BJ (cell line): ENCODE results near the gene ANKHD1. TPM values are rescaled to one million over a fixed set of nuclear protein-coding genes. Genes with fewer than 3 reads are reported as not detected.
A peak's percentile ranks its signal among the peaks of the same experiment; 100 is the strongest.

Experiments
- CTCF ChIA-PET: fragments of 350-600 bp; formaldehyde crosslinking; extraction: SDS; loops from one replicate; lab custom pipeline; 2021; ENCODE audit warnings: antibody characterized with exemption, inconsistent platforms; lab: Yijun Ruan, JAX
- POLR2A ChIA-PET: fragments of 300-600 bp; sonication (Branson Sonifier 250); formaldehyde crosslinking; extraction: SDS; loops from one replicate; lab custom pipeline; 2021; ENCODE audit warnings: antibody characterized with exemption; lab: Charles Lee
- DNase-seq: peaks from one replicate; pipeline ENCODE4 v3.0.0-alpha.2; 2011; ENCODE audit warnings: low read depth
- H3K27me3 ChIP-seq: 2 replicates; pipeline ENCODE4 v1.6.0; 2011; ENCODE audit warnings: low read length; ENCODE audit not compliant: control insufficient read depth, insufficient read depth
- H3K36me3 ChIP-seq: 2 replicates; pipeline ENCODE4 v1.5.1; 2011; ENCODE audit warnings: low read length; ENCODE audit not compliant: control insufficient read depth, insufficient read depth
- H3K4me3 ChIP-seq: 2 replicates; pipeline ENCODE4 v1.5.1; 2011; ENCODE audit warnings: low read depth, mild to moderate bottlenecking, control low read depth, low read length
- CTCF ChIP-seq: IDR thresholded peaks from 2 replicates; pipeline ENCODE4 v1.5.1; 2011; ENCODE audit warnings: low read depth, mild to moderate bottlenecking, control low read depth, inconsistent platforms, low read length, moderate library complexity; ENCODE audit not compliant: insufficient read depth
- polyA plus RNA-seq: library from polyadenylated mRNA; depleted of rRNA; stranded (reverse); fragments of >200 nt; gene quantifications from 2 replicates; pipeline ENCODE4 v1.2.3, GENCODE V29; 2011

ANKHD1 gene
- polyA plus RNA-seq, 1 experiment: 28.0 TPM

GRCh38 chr5:140546851-140547507 lies 145.3 kb downstream of the ANKHD1 start:
- TF ChIP-seq CTCF: no peak
- ChIA-PET POLR2A (interaction anchor here (0.8 to 2.1 kb wide), 2 partner anchors 10 to 100 kb away, joined by 4 to 10 read pairs; partner anchors contain the start of gene SRA1), CTCF (interaction anchor here (0.7 to 1.7 kb wide), 12 partner anchors 8 to 195 kb away, joined by 3 to 9 read pairs (median 4); partner anchors contain the start of genes APBB3, IK, NDUFA2 and SRA1)
- no peaks in the 10 kb centered on the region for H3K27me3 ChIP-seq
- no peak for DNase-seq
- H3K4me3 ChIP-seq: no peak overlapping the region
- peaks cover 15% of the 10 kb centered on the region for H3K36me3 ChIP-seq

DNA sequence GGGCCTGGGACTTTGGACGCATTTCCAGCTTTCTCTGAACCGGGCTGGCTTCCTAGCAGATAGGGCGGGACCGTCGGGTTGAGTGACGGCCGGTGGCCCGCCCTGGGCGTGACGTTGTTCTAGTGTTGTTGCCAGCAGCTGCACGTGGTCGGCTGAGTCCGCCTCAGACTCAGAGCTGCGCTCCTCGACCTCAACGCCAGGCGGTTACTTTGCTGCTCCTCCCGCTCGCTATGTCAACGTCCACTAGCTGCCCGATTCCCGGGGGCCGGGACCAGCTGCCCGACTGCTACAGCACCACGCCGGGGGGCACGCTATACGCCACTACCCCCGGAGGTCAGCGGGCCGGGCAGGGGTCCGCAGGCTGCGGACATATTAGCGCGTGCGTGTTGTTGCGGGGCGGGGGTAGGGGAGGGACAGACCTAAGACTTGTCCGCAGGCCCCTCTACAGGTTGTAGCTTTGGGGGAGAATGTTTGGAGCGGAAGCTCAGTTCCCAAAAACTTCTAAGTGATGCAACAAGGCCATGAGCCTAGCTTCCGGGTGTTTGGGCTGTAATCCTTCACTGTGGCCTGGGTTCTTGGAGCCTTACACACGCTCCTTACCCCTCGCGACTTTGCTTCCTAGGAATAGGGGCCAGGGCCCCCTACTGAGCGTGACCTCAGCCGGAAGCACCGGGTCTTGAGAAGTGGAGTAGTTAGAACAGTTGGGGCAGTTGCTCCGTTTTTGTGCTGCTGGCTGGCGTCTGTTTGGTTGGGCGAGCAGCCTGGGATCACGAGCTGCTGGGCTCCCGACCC lies 146.1 kb downstream of the ANKHD1 start, which contains the start of gene EIF4EBP3:
Gene EIF4EBP3 (plus strand): TSS at position 155 of the 792 bp plus-strand sequence. CDS start 76 bp downstream, at position 231.
- H3K36me3 ChIP-seq: peaks cover 15% of the 10 kb centered on the region
- peak; percentile 82 for DNase-seq

GRCh38 chr5:140548300-140548688 lies 146.7 kb downstream of the ANKHD1 start:
- Histone ChIP-seq H3K27me3 (no peaks in the 10 kb centered on the region), H3K4me3 (peak overlapping the region; percentile 43), H3K36me3 (peaks cover 15% of the 10 kb centered on the region)
- DNase-seq: no peak
- ChIA-PET CTCF (interaction anchor here (0.9 to 1.7 kb wide), 9 partner anchors 9 to 116 kb away, joined by 3 to 9 read pairs (median 3); partner anchors contain the start of genes APBB3, SRA1, TMCO6 and WDR55), POLR2A (interaction anchor here (2.1 kb wide), 1 partner anchor 9 kb away, joined by 10 read pairs; the partner anchor contains the start of gene SRA1)
- no peak for TF ChIP-seq CTCF

More for the DNA sequence above, 146.1 kb downstream of the ANKHD1 start, which contains the start of gene EIF4EBP3:
- peak; percentile 65 for TF ChIP-seq CTCF
- CTCF ChIA-PET: interaction anchor here (0.6 to 1.7 kb wide), 16 partner anchors 9 to 182 kb away, joined by 3 to 9 read pairs (median 3); partner anchors contain the start of genes APBB3, IK, NDUFA2 and SRA1
- POLR2A ChIA-PET: interaction anchor here (0.8 to 2.1 kb wide), 2 partner anchors 10 to 99 kb away, joined by 4 to 10 read pairs; partner anchors contain the start of gene SRA1
- Histone ChIP-seq H3K4me3 (peak within 1 kb of the TSS; percentile 43), H3K27me3 (no peaks in the 10 kb centered on the region)

DNA sequence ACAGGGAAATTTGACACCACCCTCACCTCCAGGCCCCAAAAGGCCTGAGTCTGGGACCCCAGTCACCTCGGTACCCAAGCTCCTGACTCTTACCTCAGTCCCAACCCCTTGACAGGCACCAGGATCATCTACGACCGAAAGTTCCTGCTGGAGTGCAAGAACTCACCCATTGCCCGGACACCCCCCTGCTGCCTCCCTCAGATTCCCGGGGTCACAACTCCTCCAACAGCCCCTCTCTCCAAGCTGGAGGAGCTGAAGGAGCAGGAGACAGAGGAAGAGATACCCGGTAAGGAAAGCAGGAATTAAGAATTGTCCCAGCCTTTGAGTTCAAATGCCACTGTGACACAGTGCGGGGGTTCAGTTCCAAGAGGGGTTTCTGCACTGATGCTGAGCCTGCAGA lies 147.2 kb downstream of the ANKHD1 start:
- CTCF ChIA-PET: interaction anchor here (0.8 to 1.6 kb wide), 4 partner anchors 21 to 116 kb away, joined by 3 to 4 read pairs (median 3); partner anchors contain the start of genes TMCO6 and WDR55
- no peak overlapping the region for H3K4me3 ChIP-seq
- no peak for TF ChIP-seq CTCF
- POLR2A ChIA-PET: interaction anchor here (2.1 kb wide), 1 partner anchor 9 kb away, joined by 10 read pairs; the partner anchor contains the start of gene SRA1
- no peak for DNase-seq
- H3K27me3 ChIP-seq: no peaks in the 10 kb centered on the region
- peaks cover 15% of the 10 kb centered on the region for H3K36me3 ChIP-seq
